ENCODE results near the gene CADM1.

GRCh38 chr11:115202074-115202473, 302.1 kb downstream of the CADM1 start:
- TF ChIP-seq TBL1XR1 (IDR thresholded peaks at IDR 0.05; ENCODE audit: low read length in 2 of 2), result no peak
- no peak for TF ChIP-seq EP300 (IDR thresholded peaks at IDR 0.05; ENCODE audit: low read length)
- TF ChIP-seq ZFP30 (CRISPR knock-in tag; IDR thresholded peaks at IDR 0.05; ENCODE audit: borderline replicate concordance), result no peak

Data from K562 (cell line).